ENCODE data around the gene KRT3.

DNA sequence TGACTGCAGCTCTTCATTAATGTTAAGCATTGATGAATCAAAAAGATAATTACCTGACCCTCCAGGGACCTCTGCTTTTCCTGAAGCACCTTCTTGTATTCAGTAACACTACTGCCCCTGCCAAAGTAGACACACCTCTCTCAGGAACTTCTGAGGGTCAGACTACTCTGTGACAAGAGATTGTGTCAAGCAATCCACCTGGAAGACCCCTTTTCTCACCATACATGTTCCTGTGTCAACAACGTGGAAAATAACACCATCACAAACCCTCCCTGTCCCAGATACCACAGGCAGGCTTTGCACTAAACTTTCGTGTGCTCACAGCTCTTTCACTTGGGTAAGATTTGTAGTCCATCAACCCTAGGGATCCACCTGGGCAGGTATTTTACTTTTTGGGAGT is 31.9 kb downstream of the KRT3 start:
- TF ChIP-seq, protein P1, sequence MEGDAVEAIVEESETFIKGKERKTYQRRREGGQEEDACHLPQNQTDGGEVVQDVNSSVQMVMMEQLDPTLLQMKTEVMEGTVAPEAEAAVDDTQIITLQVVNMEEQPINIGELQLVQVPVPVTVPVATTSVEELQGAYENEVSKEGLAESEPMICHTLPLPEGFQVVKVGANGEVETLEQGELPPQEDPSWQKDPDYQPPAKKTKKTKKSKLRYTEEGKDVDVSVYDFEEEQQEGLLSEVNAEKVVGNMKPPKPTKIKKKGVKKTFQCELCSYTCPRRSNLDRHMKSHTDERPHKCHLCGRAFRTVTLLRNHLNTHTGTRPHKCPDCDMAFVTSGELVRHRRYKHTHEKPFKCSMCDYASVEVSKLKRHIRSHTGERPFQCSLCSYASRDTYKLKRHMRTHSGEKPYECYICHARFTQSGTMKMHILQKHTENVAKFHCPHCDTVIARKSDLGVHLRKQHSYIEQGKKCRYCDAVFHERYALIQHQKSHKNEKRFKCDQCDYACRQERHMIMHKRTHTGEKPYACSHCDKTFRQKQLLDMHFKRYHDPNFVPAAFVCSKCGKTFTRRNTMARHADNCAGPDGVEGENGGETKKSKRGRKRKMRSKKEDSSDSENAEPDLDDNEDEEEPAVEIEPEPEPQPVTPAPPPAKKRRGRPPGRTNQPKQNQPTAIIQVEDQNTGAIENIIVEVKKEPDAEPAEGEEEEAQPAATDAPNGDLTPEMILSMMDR (IDR thresholded peaks at IDR 0.05) = no peak
- no peak for TF ChIP-seq SIN3A (IDR thresholded peaks at IDR 0.05; ENCODE audit: borderline replicate concordance, insufficient read depth, low read depth, low read length)

Measured in Panc1 (cell line).